HG02678 (cell line): ENCODE measurements around the gene MET.
"Not testable (repeated sequence)": the region's sequence is repeated elsewhere in the genome, so short reads cannot be mapped to it uniquely, and the experiment has no call there.

ENCODE experiments used
- ATAC-seq: cut with Tn5 transposase; IDR thresholded peaks from one replicate; pipeline ENCODE4 v1.9.1; 2021; ENCODE audit warnings: mild to moderate bottlenecking, moderate library complexity; ENCODE audit not compliant: unreplicated experiment

Gene MET

GRCh38 chr7:116697761-116698160 is 25.8 kb downstream of the MET start:
- no peak for ATAC-seq

GRCh38 chr7:116698396-116698795 is 26.4 kb downstream of the MET start:
- no peak for ATAC-seq

DNA sequence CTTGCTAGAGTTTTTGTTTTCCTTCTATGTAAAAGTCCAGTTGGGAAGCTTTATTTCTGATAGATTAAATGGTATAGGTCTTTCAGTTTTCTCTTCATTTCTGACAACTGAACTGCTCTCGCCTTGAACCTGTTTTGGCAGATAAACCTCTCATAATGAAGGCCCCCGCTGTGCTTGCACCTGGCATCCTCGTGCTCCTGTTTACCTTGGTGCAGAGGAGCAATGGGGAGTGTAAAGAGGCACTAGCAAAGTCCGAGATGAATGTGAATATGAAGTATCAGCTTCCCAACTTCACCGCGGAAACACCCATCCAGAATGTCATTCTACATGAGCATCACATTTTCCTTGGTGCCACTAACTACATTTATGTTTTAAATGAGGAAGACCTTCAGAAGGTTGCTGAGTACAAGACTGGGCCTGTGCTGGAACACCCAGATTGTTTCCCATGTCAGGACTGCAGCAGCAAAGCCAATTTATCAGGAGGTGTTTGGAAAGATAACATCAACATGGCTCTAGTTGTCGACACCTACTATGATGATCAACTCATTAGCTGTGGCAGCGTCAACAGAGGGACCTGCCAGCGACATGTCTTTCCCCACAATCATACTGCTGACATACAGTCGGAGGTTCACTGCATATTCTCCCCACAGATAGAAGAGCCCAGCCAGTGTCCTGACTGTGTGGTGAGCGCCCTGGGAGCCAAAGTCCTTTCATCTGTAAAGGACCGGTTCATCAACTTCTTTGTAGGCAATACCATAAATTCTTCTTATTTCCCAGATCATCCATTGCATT is 27.1 kb downstream of the MET start:
- ATAC-seq = no peak

GRCh38 chr7:116699722-116700120 is 27.7 kb downstream of the MET start:
- no peak for ATAC-seq

DNA sequence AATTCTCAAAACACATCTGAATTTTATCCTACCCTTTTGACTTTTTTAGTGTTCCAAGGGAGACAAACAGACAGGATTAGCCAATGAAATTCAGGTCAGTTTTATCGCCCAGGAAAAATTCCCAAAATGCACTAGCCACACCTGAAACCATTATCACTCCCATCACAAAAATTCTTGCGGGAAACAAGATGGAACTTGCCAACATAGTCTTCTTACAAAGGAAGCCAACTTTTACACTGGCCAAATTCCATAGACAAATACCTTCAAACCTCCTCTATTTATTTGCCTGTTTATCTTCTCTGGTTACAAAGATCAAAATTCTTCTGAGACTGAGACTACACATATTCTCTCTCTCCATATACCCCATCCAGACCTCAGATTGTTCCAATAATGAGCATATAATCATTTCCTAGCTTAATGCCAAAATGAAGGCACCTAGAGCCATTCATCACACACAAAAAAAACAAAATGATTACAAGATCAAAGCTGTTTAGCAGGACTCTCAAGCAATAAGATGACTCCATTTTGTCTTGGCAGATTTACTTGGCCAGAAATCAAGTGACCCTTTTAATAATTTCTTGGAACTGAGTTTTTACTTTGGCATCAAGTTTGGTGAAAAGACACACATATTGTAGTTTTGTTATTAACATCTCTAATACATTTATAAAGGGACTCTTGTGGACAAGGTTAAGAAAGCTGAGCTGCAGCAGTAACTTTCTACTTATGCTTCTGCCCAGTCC is 30.2 kb downstream of the MET start:
- ATAC-seq = no peak

DNA sequence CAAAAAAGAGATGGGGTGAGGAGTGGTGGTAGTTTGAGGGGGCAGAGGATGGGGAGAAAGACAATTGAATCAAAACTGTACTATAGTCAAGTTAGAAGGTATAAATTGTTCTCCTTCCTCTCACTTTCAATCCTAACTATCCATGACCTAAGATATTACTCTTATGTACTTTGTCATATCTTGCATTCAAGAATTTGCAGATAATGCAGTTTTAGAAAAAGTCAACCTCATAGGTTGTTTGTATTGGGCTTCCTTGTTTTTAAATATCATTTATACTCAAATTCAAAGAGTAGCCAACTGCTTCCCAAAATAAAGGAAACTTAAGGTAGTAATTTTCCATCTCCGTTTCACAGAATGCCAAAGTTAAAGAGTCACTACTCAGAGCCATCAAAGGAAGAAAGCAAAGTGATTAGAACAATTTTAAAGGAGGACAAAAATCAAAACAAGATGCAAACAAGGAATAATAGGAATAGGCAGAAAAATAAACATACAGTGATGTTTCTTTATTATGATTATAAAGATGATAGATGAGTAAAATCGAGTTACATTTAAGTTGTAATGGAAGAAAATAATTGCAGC is 32.7 kb downstream of the MET start:
- no peak for ATAC-seq

DNA sequence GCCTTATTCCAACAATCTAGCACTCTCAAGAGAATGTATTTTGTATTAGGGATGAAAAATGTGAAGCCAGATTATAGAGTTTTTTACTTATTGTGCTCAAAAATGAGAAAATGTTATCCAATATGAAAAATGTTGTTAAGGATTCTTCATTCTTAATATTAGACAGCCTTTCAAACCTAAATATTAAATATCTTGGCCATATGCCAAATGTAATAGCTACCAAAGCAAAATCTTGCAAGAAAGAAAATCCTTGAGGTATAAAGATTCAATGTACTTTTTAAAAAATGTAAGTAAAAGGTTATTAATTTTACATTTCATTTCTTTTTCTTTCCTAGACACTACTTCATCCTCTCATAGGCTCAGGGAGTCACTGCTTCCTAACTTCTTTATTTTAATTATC is 33.4 kb downstream of the MET start:
- ATAC-seq = no peak

GRCh38 chr7:116706668-116707126 is 34.7 kb downstream of the MET start:
- no peak for ATAC-seq

- ATAC-seq = no peak
These were observed 35.3 kb downstream of the MET start for GRCh38 chr7:116707289-116707688.

DNA sequence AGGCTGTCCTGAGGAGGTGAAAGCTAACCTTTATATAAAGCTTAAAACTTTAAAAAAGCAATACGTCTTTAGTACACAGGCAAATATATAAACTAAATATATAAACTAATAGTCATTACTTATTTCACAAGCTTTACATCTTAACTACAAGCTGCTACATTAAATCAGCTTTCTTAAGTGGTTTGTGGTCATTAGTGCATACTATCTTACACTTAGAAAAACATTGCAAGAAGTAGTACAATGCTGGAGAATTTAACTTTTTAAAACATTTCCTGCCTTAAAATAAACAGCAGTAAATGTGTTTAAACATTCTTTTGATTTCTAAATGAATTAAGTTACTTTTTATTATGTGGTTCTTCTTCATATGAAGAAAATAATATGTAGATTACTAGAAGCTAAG is 36.3 kb downstream of the MET start:
- no peak for ATAC-seq

GRCh38 chr7:116708861-116709260 is 36.9 kb downstream of the MET start:
- no peak for ATAC-seq

- ATAC-seq = no peak
These were observed 37.3 kb downstream of the MET start for GRCh38 chr7:116709336-116709735.

- ATAC-seq = no peak
These were observed 38.9 kb downstream of the MET start for GRCh38 chr7:116710764-116711452.

GRCh38 chr7:116711790-116712189 is 39.8 kb downstream of the MET start:
- no peak for ATAC-seq

GRCh38 chr7:116713500-116713899 is 41.5 kb downstream of the MET start:
- ATAC-seq = no peak

DNA sequence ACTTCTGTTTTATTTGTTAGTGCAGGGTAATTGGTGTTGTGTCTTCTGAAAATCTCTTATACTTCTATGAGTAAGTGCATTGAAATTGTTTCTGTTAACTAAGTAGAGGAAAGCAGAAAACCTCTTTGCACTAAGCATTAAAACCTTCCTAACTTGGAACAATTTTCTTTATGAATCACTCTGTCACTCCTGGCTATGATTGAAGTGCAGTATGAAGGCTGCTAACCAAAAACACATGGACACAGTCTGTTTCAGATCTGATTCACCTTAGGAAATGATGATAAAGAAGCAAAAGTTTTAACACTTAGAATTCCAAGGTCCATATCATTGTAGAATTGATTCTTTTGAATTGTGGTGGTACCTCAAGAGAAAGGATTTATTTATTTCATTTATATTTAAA is 41.9 kb downstream of the MET start:
- no peak for ATAC-seq

DNA sequence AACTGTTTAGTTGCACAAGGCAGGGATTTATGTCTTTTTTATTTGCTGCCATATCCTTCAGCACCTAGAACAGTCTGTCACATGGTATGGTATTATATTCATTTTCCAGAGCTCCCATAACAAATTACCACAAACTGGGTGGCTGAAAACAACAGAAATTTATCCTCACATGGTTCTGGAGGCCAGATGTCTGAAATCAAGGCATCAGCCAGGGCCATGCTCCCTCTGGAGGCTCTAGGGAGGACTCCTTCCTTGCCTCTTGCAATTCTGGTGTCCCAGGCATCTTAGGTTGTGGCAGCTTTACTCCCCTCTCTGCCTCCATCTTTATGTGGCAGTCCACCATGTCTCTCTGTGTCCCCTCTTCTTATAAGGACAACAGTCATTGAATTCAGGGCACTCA is 43.1 kb downstream of the MET start:
- no peak for ATAC-seq

DNA sequence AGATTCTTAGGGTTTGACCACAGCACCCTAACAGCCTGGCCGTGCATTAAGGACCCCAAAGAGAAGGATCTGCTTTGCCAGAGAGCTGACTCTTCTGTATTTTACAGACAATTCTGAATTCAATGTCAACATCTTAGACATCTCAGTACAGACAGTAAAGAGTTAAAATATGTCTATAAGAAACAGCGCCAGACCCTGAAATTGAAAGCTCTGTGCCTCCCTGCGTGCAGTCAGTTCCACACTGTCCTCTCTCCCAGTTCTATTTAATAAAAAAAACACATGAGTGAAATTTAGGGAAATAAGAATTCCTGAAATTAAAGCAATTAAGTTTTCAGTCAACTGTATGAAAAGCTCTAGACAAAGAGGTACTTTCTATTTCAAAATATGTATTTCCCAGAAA is 45.1 kb downstream of the MET start:
- no peak for ATAC-seq

DNA sequence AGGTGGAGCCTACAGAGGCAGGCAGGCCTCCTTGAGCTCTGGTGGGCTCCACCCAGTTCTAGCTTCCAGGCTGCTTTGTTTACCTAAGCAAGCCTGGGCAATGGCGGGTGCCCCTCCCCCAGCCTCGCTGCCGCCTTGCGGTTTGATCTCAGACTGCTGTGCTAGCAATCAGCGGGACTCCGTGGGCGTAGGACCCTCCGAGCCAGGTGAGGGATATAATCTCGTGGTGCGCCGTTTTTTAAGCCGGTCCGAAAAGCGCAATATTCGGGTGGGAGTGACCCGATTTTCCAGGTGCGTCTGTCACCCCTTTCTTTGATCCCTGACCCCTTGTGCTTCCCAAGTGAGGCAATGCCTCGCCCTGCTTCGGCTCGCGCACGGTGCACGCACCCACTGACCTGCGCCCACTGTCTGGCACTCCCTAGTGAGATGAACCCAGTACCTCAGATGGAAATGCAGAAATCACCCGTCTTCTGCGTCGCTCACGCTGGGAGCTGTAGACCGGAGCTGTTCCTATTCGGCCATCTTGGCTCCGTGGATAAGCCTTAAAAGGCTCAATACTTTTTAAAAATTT is 52.0 kb downstream of the MET start:
- ATAC-seq = not testable (repeated sequence)

GRCh38 chr7:116724560-116725231 is 52.7 kb downstream of the MET start:
- ATAC-seq = no peak
